GM19351 (cell line): ENCODE data around the gene DLG1.

Experiments
- ATAC-seq: cut with Tn5 transposase; IDR thresholded peaks from one replicate; pipeline ENCODE4 v1.9.1; 2021; ENCODE audit warnings: mild to moderate bottlenecking, moderate library complexity; ENCODE audit not compliant: unreplicated experiment

The DLG1 gene

DNA sequence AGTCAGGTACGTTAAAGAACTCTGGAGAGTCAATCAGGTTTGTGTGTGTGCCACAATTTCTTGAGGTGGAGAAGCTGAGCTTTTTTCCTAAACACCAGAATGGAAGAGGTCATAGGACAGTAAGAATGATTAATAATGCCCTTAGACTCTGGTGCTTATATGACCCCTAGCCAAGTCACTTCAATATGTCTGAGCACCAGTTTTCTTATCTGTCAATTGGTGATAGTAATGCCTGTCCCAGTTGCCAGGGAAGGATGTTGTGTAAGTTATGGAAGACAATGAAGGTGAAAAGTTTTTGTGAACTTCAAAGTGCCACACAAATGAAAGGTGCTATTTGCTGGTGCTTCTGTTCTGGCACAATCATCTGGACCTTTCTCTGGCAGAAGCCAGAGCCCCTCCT lies 22.2 kb upstream of the DLG1 start:
- ATAC-seq: no peak

DNA sequence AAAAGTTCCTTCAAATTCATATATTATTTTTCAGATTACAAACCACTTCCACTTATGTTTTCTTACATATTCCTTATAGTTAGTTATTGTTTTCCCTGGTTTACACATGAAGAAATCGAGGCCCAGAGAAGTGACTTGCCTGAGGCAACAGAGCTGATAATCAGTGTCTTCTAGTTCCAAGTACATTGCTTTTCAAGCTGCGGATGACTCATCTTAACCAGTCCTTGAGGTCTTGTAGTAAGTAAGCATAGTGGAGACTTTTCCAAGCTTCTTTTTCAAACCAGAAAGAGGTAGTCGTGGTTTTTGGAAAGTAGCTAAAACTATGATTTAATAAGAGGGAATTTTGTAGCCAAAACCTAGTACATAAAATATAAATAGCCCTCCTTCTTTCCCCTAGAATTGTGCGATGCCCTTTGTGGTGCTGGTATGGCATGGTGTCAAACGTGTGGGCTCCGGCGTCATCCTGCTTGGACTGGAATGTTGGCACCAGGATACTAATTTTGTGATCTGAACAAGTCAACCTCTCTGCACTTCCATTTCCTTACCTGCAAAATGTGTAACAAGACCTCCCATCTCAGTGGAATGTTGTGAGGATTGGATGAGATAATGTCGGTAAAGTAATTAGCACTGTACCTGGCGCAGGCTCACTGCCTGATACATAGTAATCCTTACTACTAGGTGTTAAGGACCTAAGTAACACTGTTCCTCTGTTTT lies 19.0 kb upstream of the DLG1 start:
- ATAC-seq: no peak

DNA sequence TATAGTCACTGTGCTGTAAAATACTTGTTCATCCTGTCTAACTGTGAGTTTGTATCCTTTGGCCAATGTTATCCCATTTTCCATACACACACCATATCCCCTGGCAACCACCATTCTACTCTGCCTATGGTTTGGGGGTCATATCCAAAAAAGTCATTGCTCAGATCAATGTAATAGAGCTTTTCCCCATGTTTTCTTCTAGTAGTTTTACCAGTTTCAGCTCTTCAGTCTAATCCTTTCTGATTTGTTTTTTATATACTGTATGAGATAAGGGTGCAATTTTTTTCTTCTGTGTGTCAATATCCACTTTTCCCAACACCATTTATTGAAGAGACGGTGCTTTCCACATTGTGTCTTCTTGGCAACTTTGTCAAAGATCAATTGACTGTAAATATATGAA lies 14.0 kb upstream of the DLG1 start:
- ATAC-seq: no peak

DNA sequence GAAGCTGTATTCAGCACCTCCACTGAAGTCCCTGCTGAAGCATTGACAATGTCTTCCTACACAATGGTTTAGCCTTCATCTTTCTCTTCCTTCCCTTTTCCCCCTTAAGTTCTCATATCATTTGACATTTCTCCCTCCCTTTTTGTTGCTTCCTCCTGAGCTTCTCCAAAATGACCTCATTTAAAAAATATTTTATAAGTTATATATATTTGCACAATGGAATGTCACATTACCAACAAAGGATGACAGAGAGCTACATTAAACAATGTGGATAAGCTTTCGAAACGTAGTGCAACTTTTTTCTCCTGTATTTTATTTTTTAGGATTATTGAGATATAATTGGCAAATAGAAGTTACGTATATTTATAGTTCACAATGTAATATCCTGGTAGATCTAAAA lies 13.2 kb upstream of the DLG1 start:
- ATAC-seq: no peak

DNA sequence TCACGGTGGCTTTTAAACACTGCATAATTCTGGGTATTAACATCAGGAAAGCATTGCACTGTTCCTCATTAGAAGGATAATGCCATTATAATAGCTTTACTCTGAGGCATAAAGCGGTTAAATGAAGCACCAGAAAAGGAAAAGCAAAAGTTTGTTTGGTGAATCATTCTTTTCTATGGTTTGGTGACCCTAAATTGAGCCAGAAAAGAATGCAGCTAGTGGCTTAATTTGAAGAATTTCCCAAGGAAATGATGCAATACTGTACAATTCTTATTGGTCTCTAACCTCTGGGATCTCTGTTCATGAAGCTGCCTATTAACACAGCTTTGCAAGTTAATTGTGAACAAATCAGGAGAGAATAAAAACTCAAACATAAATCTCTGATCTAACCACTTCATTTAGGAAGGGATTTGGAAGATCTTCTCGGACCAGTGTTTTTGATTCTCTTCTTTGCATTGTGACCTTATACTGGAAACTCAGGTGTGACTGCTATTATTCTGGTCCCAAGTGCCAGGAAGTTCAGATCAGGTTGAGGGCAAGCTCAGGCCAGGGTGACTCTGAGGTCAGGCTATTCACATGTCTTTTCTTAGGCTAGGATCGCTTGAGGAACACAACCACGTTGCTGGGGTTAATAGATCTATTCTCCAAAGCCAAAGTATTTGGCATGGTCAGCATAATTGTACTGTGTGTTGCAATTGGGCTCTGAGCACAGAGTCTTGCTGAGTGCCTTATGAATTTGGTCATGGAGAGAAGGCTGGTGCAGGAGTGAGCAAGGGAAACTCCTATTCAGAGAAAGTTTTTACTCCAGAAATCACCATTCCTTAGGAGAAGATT lies 11.3 kb upstream of the DLG1 start:
- no peak for ATAC-seq

DNA sequence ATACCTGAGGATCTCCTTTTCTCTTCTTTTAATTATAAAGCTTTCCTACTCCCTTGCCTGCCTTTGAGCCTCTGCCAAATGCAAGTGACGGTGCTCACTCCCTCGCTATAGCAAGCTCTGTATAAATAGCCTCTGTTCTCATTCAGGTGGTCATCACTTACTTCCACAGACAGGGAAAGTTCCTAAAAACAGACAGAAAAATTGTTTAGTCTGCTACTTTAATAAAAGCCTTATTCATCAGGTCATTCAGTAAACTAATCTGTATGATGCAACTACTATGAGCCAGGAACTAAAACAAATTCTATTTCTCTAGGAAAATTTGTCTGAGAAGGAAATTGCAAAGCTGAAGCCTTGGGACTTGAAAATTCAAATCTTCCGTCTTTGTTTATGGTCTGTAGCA lies 10.2 kb upstream of the DLG1 start:
- ATAC-seq: no peak

DNA sequence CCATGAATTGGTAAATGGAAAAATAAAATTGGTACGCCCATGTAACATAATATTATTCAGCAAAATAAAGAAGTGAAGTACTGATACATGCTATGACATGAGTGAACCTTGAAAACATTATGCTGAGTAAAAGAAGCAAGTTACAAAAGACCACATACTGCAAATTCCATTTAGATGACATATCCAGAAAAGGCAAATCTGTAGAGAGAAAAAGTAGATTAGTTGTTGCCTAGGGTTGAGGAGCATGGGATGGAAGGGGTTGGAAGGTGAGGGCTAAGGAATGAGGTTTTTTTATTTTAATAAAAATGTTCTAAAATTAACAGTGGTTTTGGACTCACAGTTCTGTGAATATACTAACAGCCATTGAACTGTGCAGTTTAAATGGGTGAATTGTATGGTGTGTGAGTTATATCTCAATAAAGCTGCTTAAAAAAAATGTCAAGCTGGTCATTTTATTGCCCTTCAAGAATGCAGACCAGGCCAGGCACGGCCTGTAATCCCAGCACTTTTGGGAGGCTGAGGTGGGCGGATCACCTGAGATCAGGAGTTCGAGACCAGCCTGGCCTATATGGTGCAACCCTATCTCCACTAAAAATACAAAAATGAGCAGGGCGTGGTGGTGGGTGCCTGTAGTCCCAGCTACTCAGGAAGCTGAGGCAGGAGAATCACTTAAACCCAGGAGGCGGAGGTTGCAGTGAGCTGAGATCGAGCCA lies 8.1 kb upstream of the DLG1 start:
- no peak for ATAC-seq

DNA sequence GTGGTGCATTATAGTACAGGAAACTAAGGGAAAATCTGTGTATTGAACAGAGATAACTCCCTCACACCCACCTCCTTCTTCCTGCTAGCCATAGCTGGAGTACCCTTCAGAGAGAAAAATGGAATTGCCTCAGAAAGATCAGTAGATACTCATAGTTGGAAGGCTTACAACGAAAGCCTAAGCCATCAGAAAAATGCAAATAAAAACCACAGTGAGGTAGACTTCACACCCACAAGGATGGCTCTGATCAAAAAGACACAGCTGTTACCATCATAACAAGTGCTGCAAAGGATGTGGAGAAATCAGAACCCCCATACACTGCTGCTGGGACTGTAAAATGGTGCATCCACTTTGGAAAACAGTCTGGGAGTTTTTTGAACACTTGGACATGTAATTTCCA lies 7.4 kb upstream of the DLG1 start:
- ATAC-seq: peak; percentile 95

DNA sequence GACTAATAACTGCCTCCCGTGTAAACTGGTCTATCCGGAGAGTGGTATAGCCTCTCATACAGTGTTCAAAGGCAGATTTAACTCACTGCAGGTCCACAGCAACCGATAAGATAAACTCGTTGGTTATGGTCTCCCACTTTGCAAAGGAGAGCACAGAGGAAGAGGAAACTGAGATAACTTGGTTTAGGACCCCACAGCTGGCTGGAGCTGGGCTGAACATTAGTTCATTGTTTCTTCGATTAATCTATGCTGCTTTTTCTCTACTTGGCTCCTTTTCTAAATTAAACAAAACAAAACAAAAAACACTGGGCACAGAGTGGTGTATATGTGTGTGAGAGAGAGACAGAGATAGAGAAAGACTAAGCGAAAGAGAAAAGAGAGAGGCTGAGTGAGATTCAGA lies 5.0 kb upstream of the DLG1 start:
- no peak for ATAC-seq

DNA sequence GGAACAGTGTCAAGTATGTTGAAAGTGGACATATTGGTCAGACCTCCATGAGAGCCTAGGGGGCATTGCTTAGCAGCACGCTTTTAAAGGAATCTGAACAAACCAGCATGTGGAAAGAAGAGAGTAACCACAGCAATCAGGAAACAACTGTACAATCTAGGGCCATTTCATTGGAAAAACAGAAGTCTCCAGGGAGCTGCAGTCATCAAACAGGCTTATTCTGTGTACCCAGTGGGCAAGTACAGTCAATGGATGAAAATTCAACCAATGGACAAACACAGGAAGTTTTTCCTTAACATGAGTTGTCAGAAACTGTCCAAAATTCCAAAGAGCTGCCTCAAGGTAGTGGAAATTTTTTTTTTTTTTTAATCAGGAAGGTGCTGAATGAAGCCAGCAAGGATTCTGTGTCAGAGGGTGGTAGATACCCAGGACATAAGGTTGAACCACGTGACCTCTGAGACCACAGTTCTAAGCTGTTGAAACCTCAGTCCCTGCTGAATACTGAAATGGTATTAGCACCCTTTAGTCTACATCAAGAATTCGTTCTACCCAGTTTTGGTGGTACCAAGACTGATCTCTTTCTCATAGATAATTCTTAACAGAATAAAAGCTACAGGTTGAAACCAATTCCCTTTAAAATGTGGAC lies 4.4 kb upstream of the DLG1 start:
- no peak for ATAC-seq

DNA sequence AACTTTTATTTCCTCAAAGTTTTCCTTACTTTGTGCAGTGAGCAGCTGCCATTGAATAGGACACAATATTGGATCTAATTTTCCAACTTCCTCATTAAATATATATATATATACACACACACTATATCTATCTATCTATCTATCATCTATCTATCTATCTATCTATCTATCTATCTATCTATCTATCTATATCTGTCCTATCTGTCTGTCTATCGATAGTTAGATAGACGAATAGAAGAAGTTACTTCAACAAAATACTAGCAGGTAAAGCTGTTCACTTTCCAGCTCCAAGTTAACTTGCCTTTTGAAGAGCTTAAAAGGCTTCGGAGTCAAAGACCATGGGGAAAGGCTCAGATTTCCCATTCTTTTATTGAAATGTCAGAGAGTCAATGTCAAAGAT lies 3.6 kb upstream of the DLG1 start:
- ATAC-seq: no peak

DNA sequence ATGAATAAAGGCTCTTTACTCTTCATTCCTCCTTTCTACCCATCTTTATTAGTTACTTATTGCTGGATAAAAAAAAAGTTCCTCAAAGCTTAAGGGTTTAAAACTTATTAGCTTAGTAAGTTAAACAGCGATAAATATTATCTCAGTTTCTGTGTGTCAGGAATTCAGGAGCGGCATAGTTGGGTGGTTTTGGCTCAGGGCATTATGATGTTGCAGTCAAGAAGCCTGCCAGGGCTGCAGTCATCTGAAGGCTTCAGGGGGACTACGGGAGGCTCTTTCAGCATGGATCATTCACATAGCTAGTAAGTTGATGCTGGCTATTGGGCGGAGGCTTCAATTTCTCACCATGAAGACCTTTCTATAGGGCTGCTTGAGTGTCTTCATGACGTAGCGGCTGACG lies 1.9 kb upstream of the DLG1 start:
- no peak for ATAC-seq

DNA sequence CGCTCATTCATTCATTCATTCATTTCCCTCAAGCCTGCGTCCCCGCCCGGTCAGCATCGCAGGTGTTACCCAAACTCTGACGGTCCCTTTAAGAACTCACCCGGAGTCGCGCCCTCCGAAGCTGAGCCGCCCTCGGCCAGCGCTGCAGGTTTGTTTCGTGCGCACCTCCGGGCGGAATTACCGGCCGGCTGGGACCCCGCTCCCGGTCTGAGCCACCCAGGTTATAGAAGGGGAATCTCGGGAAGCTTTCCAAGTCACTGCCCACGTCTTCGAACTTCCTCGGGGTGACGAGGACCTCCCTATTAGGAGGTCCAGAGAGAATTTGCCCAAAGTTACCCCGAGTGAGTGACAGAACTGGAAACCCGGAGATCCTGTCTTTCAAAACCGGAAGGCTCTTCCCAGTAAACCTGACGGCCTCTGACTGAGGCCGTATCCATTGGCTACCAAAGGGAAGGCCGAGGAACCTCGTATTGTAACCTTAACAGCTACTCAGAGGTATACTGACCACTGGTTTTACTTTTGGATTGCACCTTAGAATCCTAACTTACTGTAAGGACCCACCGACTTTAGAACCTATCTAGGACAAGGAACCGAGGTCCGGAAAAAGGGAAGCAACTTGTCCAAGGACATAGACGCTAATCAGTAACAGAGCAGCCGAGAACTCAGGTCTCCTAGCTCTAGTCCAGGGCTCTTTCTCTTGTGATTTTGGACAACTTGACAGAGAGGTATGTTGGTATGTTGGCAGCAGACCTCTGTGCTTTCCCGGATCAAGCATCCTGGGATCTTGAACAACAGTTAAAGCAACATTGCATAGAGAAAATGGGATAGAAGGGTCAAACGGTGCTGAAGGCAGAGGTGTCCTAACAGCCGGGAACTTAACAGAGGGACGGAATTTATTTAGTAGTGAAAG lies 788 bp upstream of the DLG1 start:
- peak; percentile 23 for ATAC-seq

DNA sequence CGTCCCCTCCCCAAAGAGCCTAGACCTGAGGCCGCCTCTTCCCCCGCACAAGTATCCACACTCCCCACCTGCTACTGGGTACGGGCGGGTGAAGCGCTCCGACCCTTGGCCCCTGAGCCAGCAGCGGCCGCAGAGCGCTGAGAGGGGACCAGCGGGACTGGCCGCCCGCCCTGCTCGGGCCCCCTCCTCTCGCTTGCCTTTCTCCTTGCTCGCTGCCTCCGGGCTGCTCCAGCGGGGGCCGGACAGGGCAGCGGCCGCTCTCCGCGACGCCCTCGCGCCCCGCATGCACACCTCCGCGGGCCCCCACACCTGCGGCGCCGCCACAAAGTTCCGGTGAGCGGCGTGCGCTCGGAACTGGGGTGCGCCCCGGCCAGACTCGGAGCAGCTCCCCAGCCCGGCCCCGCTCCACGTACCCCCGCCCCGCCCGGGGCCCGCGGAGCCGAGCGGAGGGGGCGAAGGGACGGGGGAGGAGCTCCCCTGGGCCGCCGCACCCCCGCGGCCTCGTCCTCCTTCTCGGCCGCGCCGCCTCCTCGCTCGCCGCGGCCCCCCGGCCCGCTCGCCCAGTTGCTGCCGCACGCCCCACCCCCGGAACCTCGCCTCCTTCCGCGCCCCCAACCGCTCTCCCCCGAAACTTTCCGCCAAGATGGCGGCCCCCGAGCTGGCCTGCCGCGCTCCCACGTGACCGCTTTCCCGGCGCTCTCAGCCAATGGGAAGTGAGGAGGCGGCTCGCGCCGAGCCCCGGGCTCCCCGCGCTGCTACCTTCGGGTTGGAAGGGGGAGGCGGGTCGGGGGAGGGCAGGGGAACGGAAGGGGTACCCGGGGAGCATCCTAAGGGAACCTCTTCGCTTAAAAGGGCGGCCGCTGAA lies 704 bp downstream of the DLG1 start:
- peak; percentile 70 for ATAC-seq

DNA sequence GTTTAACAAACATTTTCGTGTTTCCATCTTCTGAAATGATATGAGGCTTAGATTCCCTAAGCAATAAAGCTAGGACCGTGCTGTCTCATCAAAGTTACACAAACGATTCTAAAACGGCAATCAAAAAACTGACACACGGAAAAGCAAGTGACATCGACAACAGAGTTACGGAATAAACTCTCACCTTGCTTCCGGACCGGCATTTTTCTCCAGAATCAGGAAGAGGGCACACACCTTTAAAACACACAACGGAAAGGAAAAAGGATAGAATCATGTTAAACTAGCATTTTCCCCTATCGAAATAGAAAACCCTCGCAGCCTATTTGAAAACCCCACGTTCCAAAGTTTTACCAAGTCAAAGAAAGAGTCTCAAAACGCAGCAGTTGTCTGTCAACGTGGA lies 1.4 kb downstream of the DLG1 start:
- ATAC-seq: no peak

DNA sequence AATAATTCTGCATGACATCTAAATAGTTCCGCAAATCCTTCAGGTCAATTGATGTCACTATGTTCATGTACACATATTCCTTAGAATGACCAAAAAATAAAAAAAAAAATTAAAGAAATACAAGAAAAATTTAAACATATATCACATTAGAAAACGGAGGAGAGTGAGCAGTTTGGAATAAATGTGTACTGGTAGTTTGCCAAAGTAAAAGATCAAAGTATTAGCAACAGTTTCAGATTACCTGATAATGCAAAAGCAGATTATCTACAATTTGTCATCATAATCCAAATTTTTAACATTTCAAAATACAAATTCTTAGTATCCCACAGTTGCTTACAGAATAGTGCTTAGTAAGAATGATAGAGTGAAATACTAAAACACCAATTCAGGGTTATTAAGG lies 1.9 kb downstream of the DLG1 start:
- no peak for ATAC-seq

DNA sequence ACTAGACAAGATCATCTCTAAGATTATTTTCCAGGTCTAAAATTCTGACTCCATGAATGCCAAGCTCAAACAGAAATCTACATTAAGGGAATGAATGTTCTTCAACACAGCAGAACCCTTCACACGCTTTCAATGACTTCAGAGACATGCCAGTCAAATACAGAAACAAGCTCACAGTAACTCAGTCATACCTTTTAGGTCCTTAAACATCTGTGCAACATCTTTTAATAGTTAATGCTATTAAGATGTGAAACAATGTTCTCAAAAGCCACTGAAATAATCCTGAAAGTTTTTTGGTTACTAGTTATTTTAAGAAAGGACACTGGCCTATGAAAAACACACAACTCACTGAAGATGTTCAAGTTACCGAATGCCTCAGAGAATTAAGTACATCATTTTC lies 2.5 kb downstream of the DLG1 start:
- ATAC-seq: no peak

DNA sequence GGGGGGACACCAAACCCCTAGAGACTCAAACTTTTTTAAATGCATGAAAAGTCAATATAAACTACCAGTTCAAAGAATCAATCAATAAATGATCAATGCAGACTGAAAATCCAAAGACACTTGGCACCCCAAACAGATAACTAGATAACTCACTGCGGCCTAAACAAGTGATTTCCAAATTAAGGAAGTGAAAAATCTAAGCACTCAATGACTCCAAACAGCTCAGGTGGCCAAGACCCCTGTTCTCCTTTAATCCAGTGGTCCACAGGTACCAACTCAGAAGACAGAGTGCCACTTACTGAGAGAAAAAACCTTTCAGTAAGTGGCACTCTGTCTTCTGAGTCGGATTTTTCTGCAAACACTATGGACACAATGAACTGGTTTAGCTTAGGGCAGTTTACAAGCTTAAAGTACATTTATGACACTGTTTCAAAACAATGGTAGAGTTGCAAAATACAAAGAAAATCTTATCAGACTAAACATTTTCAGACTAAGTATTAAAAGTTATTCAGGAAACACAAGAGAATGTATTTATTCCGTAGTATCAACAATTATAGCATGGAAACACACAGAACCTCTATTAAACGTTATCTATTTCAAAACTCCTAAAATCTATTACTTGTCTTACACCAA lies 4.7 kb downstream of the DLG1 start:
- ATAC-seq: no peak

DNA sequence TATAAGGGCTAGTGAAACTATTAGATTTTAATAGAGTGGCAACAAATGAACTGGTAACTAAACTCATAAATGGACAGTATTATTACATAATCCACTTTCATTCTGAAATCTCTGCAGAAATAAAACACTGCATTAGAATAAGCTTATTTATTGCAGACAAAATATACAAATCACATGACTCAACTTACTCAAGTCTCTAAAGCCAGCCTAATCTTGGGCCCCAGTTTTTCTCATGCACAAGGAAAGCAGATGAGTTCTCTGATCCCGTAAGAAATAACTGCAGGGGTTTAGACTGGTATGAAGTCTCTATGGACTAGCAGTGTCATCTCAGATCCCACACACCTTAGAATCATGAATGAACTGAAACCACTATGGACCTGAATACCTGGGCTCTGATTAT lies 5.8 kb downstream of the DLG1 start:
- no peak for ATAC-seq
